ENCODE results near the gene ZCRB1. TPM values are rescaled to one million over a fixed set of nuclear protein-coding genes. Genes with fewer than 3 reads are reported as not detected.
"Not testable (repeated sequence)": the region's sequence is repeated elsewhere in the genome, so short reads cannot be mapped to it uniquely, and the experiment has no call there.

The ZCRB1 gene, protein sequence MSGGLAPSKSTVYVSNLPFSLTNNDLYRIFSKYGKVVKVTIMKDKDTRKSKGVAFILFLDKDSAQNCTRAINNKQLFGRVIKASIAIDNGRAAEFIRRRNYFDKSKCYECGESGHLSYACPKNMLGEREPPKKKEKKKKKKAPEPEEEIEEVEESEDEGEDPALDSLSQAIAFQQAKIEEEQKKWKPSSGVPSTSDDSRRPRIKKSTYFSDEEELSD
- 10 to 100 TPM; 26.1 to 32.0 TPM for total RNA-seq
- total RNA-seq = 30.0 to 37.2 reads per million in 2 donors

DNA sequence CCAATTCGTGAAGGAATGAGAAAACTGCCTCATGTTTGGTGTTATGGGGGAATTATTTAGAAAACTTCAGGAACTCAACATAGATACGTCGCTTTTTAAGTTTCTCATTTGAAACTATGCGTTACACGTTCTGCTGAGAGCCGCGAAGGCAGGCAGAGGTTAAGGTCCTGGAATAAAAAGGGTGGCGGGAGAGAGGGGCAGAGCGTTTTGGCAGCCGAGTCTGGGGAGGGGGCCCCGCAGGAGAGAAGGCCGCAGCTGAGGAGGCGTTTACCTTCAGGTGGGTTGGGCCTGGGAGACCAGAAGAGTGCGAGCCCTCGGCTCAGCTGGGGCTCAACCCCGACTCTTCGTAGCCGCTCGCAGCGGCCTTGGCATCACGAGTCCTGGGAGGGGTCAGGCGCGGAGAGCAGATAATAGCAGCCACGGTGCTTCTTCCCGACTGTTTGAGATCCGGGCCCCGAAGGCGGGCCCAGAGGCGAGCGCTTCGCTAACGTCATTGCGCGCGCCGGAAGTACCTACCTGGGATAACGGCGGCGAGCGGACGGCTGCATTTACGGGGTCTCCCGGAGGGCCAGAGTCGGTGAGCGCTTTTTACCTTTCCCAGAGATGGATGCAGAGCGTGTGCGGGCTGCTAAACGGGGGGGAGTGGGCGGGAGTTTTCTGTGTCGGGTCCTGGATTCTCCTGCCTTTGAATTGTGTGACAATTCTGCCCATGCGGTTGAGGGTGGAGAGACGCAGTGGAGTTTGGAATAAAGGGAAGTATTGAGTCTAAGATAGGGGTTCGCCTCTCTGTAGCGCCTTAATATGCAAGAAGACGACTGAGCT is at the start of gene ZCRB1, which contains the start of gene PPHLN1:
Gene ZCRB1 (minus strand): TSS at position 442 of the 822 bp plus-strand sequence. CDS start 1,992 bp downstream, outside the sequence.
Gene PPHLN1 (plus strand): TSS at position 515 of the 822 bp plus-strand sequence. CDS start 9,736 bp downstream, outside the sequence.
- peak; percentile 92 for ATAC-seq
- no peaks in the 10 kb centered on the region for H3K27me3 Mint-ChIP-seq
- H3K9me3 ChIP-seq (ENCODE audit: control insufficient read depth, low read length, poor library complexity, severe bottlenecking) = no peaks in the 10 kb centered on the region
- H3K27ac Mint-ChIP-seq = peak within 1 kb of the TSS; percentile 99
- H3K4me1 Mint-ChIP-seq = peaks cover 38% of the 10 kb centered on the region
- peak within 1 kb of the TSS; percentile 98 for H3K4me3 Mint-ChIP-seq
- DNase-seq = peak; percentile 64 to 73 (median 70)
- H3K36me3 Mint-ChIP-seq (ENCODE audit: low read depth) = peaks cover 9% of the 10 kb centered on the region

GRCh38 chr12:42373669-42374068 is 47.8 kb upstream of the ZCRB1 start:
- no peak overlapping the region for H3K4me3 Mint-ChIP-seq
- ATAC-seq = no peak
- H3K27me3 Mint-ChIP-seq = no peaks in the 10 kb centered on the region
- peaks cover 2% of the 10 kb centered on the region for H3K36me3 Mint-ChIP-seq (ENCODE audit: low read depth)
- no peak overlapping the region for H3K27ac Mint-ChIP-seq
- H3K4me1 Mint-ChIP-seq = peaks cover 21% of the 10 kb centered on the region
- no peaks in the 10 kb centered on the region for H3K9me3 ChIP-seq (ENCODE audit: control insufficient read depth, low read length, poor library complexity, severe bottlenecking)
- no peak for DNase-seq

DNA sequence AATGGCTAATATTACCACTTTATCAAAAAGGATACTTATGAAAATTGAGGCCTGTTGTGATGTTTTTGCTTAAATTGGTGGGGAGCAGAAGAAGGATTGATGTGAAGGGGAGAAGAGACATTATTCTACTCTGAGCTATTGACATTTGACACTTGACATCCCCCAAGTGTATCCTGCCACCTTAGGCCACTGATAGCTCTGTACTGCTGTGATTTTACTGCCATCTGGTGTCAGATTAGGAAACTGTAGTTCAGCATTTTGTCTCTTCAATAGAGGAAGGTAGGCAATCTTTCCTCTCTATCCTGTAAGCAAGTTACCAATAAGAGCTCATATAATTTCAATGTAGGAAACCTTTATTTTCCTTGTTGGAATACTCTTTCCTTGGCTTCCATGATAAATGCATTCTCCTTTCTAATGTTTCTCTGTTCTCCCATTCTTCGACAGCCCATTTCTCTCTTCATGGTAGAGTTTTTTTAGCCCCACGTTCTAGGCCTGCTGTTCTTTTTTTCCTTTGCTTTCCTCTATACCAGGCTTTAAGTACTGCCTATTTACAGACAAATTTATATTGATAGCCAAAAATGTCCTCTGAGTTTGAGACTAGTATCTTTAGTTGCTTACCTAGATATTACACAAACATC is 46.4 kb upstream of the ZCRB1 start:
- Mint-ChIP-seq H3K27ac (peak overlapping the region; percentile 43), H3K36me3 (ENCODE audit: low read depth) (peaks cover 2% of the 10 kb centered on the region), H3K4me3 (no peak overlapping the region), H3K27me3 (no peaks in the 10 kb centered on the region), H3K4me1 (peaks cover 19% of the 10 kb centered on the region)
- DNase-seq = no peak
- no peaks in the 10 kb centered on the region for H3K9me3 ChIP-seq (ENCODE audit: control insufficient read depth, low read length, poor library complexity, severe bottlenecking)
- ATAC-seq = peak; percentile 93

GRCh38 chr12:42370013-42370412 is 44.1 kb upstream of the ZCRB1 start:
- Mint-ChIP-seq H3K27ac (peak overlapping the region; percentile 24), H3K4me1 (peaks cover 19% of the 10 kb centered on the region), H3K4me3 (no peak overlapping the region), H3K27me3 (no peaks in the 10 kb centered on the region), H3K36me3 (ENCODE audit: low read depth) (no peaks in the 10 kb centered on the region)
- no peaks in the 10 kb centered on the region for H3K9me3 ChIP-seq (ENCODE audit: control insufficient read depth, low read length, poor library complexity, severe bottlenecking)
- DNase-seq = no peak
- no peak for ATAC-seq

GRCh38 chr12:42365486-42365885 is 39.6 kb upstream of the ZCRB1 start:
- H3K4me3 Mint-ChIP-seq = no peak overlapping the region
- DNase-seq (no peak), ATAC-seq (no peak)
- peaks cover 19% of the 10 kb centered on the region for H3K4me1 Mint-ChIP-seq
- H3K36me3 Mint-ChIP-seq (ENCODE audit: low read depth) = peaks cover 4% of the 10 kb centered on the region
- no peaks in the 10 kb centered on the region for H3K27me3 Mint-ChIP-seq
- no peak overlapping the region for H3K27ac Mint-ChIP-seq
- H3K9me3 ChIP-seq (ENCODE audit: control insufficient read depth, low read length, poor library complexity, severe bottlenecking) = no peaks in the 10 kb centered on the region

- no peaks in the 10 kb centered on the region for H3K9me3 ChIP-seq (ENCODE audit: control insufficient read depth, low read length, poor library complexity, severe bottlenecking)
- peaks cover 4% of the 10 kb centered on the region for H3K36me3 Mint-ChIP-seq (ENCODE audit: low read depth)
- no peak for DNase-seq
- ATAC-seq = no peak
- H3K27ac Mint-ChIP-seq = peak overlapping the region; percentile 60
- peaks cover 20% of the 10 kb centered on the region for H3K4me1 Mint-ChIP-seq
- H3K4me3 Mint-ChIP-seq = no peak overlapping the region
- H3K27me3 Mint-ChIP-seq = no peaks in the 10 kb centered on the region
These were observed 38.8 kb upstream of the ZCRB1 start for GRCh38 chr12:42364692-42365091.

DNA sequence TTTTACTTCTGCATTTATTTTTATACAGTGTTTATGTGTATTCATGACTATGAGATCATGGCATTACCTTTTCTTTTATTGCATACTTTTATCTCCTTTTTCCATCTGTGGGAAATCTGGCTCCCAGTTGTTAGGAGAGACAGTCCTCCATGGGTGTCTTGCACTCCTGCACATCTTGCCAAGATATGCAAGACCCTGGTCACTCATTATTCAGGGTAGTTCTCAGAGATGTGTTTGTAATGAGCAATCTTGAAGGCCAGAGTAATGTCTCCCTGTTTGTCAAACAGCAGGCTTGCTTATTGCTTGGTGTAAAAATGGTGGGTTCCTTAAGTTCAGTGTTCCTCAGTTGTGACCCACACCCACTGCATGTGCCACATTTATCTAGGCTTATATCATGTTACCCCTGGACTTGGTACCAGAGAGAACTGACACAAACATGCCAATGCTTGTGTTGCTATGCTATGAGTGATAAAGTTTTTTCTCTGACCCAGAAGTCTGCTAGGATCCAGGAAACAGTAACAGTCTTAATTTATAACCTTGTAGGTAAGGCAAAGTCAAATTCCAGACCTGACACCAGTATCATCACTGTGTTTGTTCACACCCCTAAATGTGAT is 36.9 kb upstream of the ZCRB1 start:
- no peaks in the 10 kb centered on the region for H3K9me3 ChIP-seq (ENCODE audit: control insufficient read depth, low read length, poor library complexity, severe bottlenecking)
- Mint-ChIP-seq H3K36me3 (ENCODE audit: low read depth) (peaks cover 4% of the 10 kb centered on the region), H3K27me3 (no peaks in the 10 kb centered on the region), H3K4me3 (no peak overlapping the region), H3K27ac (peak overlapping the region; percentile 44), H3K4me1 (peaks cover 22% of the 10 kb centered on the region)
- DNase-seq (no peak), ATAC-seq (no peak)

DNA sequence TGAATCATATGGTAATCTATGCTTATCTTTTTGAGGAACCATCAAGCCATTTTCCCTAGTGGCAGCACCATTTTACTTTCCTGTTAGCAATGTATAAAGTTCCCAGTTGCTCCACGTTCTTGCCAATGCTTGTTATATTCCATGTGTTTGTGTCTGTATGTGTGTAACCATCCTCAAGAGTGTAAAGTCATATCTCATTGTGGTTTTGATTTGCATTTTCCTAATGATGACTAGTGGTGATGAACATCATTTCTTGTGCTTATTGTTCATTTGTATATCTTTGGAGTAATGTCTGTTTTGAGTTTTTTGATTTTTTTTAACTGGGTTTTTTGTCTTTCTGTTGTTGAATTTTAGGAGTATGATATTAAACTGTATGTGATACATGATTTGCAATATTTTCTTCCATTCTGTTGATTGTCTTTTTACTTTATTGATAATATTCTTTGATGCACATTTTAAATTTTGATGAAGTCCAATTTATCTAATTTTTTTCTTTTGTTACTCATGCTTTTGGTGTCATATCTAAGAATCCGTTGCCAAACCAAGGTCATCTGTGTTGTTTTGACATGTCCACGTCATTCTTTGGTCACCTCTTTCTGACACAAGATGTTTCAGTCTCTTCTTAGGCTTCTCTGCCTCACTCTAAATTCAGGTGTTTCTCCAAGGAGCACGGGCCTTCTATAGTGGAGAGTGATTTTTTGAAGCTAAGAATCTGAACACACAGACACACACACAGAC is 36.2 kb upstream of the ZCRB1 start:
- Mint-ChIP-seq H3K4me3 (no peak overlapping the region), H3K4me1 (peaks cover 22% of the 10 kb centered on the region), H3K27ac (peak overlapping the region; percentile 44), H3K27me3 (no peaks in the 10 kb centered on the region), H3K36me3 (ENCODE audit: low read depth) (peaks cover 4% of the 10 kb centered on the region)
- DNase-seq (no peak), ATAC-seq (no peak)
- H3K9me3 ChIP-seq (ENCODE audit: control insufficient read depth, low read length, poor library complexity, severe bottlenecking) = no peaks in the 10 kb centered on the region

- Mint-ChIP-seq H3K27ac (peak overlapping the region; percentile 75), H3K36me3 (ENCODE audit: low read depth) (peaks cover 6% of the 10 kb centered on the region), H3K4me1 (peaks cover 22% of the 10 kb centered on the region), H3K4me3 (peak overlapping the region; percentile 28), H3K27me3 (no peaks in the 10 kb centered on the region)
- no peak for ATAC-seq
- no peak for DNase-seq
- no peaks in the 10 kb centered on the region for H3K9me3 ChIP-seq (ENCODE audit: control insufficient read depth, low read length, poor library complexity, severe bottlenecking)
These were observed 35.0 kb upstream of the ZCRB1 start for GRCh38 chr12:42360747-42361403.

- ATAC-seq (no peak), DNase-seq (no peak)
- Mint-ChIP-seq H3K4me3 (no peak overlapping the region), H3K4me1 (peaks cover 13% of the 10 kb centered on the region), H3K36me3 (ENCODE audit: low read depth) (peaks cover 3% of the 10 kb centered on the region), H3K27ac (no peak overlapping the region), H3K27me3 (no peaks in the 10 kb centered on the region)
- no peaks in the 10 kb centered on the region for H3K9me3 ChIP-seq (ENCODE audit: control insufficient read depth, low read length, poor library complexity, severe bottlenecking)
These were observed 30.4 kb upstream of the ZCRB1 start for GRCh38 chr12:42356344-42356743.

GRCh38 chr12:42350021-42350407 is 24.1 kb upstream of the ZCRB1 start:
- peaks cover 17% of the 10 kb centered on the region for H3K4me1 Mint-ChIP-seq

More at GRCh38 chr12:42350021-42350407, 24.1 kb upstream of the ZCRB1 start:
- not testable (repeated sequence) for ATAC-seq; H3K9me3 ChIP-seq (ENCODE audit: control insufficient read depth, low read length, poor library complexity, severe bottlenecking); H3K27ac Mint-ChIP-seq; DNase-seq; H3K27me3 Mint-ChIP-seq; H3K4me3 Mint-ChIP-seq; H3K36me3 Mint-ChIP-seq (ENCODE audit: low read depth)

All from T-helper 17 cell (primary cell).